Activated T-cell treated with anti-CD3 and anti-CD28 coated beads, Interleukin-2, amount 50 U/mL, for 72 hours (primary cell): ENCODE data around the gene C1QTNF12. TPM values are rescaled to one million over a fixed set of nuclear protein-coding genes. Genes with fewer than 3 reads are reported as not detected.
A peak's percentile ranks its signal among the peaks of the same experiment; 100 is the strongest.

Experiments used
- ATAC-seq, 2 donors: fragments of 150-1000 bp; cut with Tn5 transposase; replicated peaks in 1 of 2; 2 replicates each; pipeline ENCODE4 v1.10.0; 2021; ENCODE audit warnings: moderate library complexity in 2 of 2, mild to moderate bottlenecking in 1 of 2
- DNase-seq, 2 donors: peaks; one replicate each; pipeline ENCODE4 v3.0.0; 2021 to 2022; ENCODE audit warnings: mixed read lengths in 1 of 2
- H3K27ac Mint-ChIP-seq: one replicate; pipeline ENCODE4 v1.8.0; 2022; ENCODE audit warnings: mild to moderate bottlenecking, moderate library complexity, mixed read lengths
- H3K27me3 Mint-ChIP-seq: one replicate; pipeline ENCODE4 v1.8.0; 2022; ENCODE audit warnings: low read depth, mixed read lengths
- H3K36me3 Mint-ChIP-seq, 2 donors: one replicate each; pipeline ENCODE4 v1.8.0; 2022; ENCODE audit warnings: mixed read lengths in 2 of 2, mild to moderate bottlenecking in 1 of 2; ENCODE audit not compliant: insufficient read depth in 2 of 2
- H3K4me1 Mint-ChIP-seq: one replicate; pipeline ENCODE4 v1.8.0; 2022; ENCODE audit warnings: low read depth, mixed read lengths
- H3K4me3 Mint-ChIP-seq, 2 donors: one replicate each; pipeline ENCODE4 v1.8.0; 2022; ENCODE audit warnings: mild to moderate bottlenecking in 2 of 2, mixed read lengths in 2 of 2, moderate library complexity in 2 of 2
- H3K9me3 Mint-ChIP-seq, 2 donors: one replicate each; pipeline ENCODE4 v1.8.0; 2022; ENCODE audit warnings: mixed read lengths in 2 of 2
- total RNA-seq, 2 donors: library from RNA; stranded (reverse); gene quantifications; one replicate each; pipeline ENCODE4 v1.2.3, GENCODE V29; 2022

C1QTNF12 gene
- total RNA-seq, 2 donors from 2014 or later: 8.1 to 14.2 TPM

GRCh38 chr1:1210726-1211540 is 35.6 kb downstream of the C1QTNF12 start:
- DNase-seq: no peak
- Mint-ChIP-seq H3K27ac (peak overlapping the region; percentile 54), H3K4me3 (peak overlapping the region; percentile 75), H3K27me3 (no peaks in the 10 kb centered on the region), H3K4me1 (peaks cover 53% of the 10 kb centered on the region), H3K36me3 (peaks cover 2 to 6% of the 10 kb centered on the region in 2 donors), H3K9me3 (no peaks in the 10 kb centered on the region)
- ATAC-seq: no peak

DNA sequence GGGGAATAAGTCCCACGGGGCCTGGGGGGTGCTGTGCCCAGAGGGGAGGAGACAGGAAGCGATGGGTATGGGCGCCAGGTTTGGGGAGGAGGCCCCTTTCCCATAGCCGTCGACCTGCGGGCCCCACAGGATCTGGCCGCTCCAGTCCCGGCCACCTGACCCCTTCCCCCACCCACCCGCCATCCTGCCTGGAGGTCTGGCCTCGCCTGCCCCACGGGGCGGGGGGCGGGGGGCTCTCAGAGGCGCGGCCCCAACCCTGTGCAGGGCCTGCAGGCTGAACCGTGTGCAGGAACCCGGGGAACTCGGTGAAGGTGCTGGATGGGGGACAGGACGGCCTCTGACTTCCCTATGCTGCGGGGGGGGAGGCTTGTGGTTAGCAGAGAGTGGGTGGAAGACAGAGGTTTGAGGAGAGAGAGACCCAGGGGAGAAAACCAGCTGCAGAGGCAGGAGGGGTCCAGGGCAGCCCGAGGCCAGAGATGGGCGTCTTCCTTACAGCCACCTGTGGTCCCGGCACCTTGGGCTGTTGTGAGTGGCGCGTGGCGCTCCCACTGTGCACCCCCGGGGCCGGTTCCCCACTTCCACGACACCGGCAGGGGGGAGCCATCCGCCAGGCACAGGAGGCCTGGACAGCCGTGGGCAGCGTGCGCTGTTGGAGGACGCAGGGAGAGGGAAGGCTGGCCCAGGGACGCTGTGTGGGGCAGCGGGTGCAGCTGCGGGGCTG is 37.6 kb downstream of the C1QTNF12 start:
- peak; percentile 10 to 22 for ATAC-seq
- Mint-ChIP-seq H3K36me3 (peaks cover 2 to 3% of the 10 kb centered on the region in 2 donors), H3K27me3 (no peaks in the 10 kb centered on the region), H3K27ac (peak overlapping the region; percentile 93), H3K9me3 (no peaks in the 10 kb centered on the region), H3K4me3 (peak overlapping the region; percentile 85 to 86), H3K4me1 (peaks cover 37% of the 10 kb centered on the region)
- DNase-seq: peak; percentile 68 to 71

DNA sequence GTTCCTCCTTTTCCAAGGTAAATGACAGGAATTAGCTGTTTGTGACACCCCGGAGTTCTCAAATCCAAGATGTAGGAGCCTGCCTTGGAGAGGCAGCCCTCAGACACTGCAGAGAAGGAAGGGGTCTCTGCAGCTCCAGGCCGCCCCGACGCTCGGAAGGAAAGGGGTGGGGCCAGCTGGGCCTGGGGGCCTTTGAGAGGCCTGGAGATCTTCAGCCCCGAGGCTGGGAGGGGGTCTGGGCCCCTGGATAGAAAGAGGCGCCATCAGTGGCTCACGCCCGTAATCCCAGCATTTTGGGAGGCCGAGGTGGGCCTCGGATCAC is 39.0 kb downstream of the C1QTNF12 start:
- Mint-ChIP-seq H3K4me1 (peaks cover 37% of the 10 kb centered on the region), H3K9me3 (no peaks in the 10 kb centered on the region), H3K27me3 (no peaks in the 10 kb centered on the region), H3K27ac (peak overlapping the region; percentile 14), H3K4me3 (peak overlapping the region; percentile 85 to 86), H3K36me3 (peaks cover 2 to 3% of the 10 kb centered on the region in 2 donors)
- ATAC-seq: no peak
- no peak for DNase-seq

- no peak for ATAC-seq
- H3K4me3 Mint-ChIP-seq: peak overlapping the region; percentile 86 to 87
- peak in 1 of 2 donors; percentile 33 for DNase-seq
- H3K27me3 Mint-ChIP-seq: no peaks in the 10 kb centered on the region
- H3K36me3 Mint-ChIP-seq: peaks cover 2 to 3% of the 10 kb centered on the region in 2 donors
- no peaks in the 10 kb centered on the region for H3K9me3 Mint-ChIP-seq
- peaks cover 37% of the 10 kb centered on the region for H3K4me1 Mint-ChIP-seq
- H3K27ac Mint-ChIP-seq: peak overlapping the region; percentile 60
Observed at GRCh38 chr1:1206966-1207531, 39.5 kb downstream of the C1QTNF12 start.

DNA sequence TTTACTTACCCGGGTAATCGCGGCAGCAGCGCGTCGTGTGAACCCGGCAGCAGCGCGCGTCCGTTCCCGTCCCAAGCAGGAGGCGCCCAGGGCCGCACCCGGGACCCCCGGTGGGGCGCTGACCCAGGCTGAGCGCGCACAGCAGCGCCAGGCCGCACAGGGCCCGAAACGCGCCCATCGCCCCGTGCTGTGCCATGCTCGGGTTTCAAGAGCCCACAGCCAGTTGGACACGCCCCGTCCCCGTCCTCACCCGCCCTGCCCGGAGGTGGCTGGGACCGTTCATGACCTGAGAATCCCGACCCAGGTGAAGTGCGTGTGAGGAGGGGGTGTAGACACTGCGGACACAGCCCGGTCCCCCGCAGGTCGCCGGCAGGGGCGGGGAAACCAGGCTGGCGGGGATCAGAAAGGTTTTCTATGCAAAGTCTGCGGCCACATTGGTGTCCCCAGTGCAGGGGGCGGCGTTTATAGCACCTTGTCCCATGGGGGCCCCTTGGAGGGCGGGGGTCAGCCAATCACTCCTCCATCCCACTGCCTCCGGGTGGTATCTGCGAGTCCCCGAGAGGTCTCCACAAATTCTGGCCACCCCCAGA is 40.1 kb downstream of the C1QTNF12 start, which contains the start of gene TNFRSF18:
TSS of gene TNFRSF18 (minus strand) at position 217 of the 590 bp plus-strand sequence. CDS start at position 196, 21 bp downstream.
- H3K9me3 Mint-ChIP-seq: no peaks in the 10 kb centered on the region
- no peaks in the 10 kb centered on the region for H3K27me3 Mint-ChIP-seq
- peaks cover 37% of the 10 kb centered on the region for H3K4me1 Mint-ChIP-seq
- H3K27ac Mint-ChIP-seq: peak within 1 kb of the TSS; percentile 70
- DNase-seq (peak; percentile 73 to 77), ATAC-seq (peak; percentile 20 to 22)
- peak within 1 kb of the TSS; percentile 86 to 87 for H3K4me3 Mint-ChIP-seq
- peaks cover 2 to 3% of the 10 kb centered on the region in 2 donors for H3K36me3 Mint-ChIP-seq

DNA sequence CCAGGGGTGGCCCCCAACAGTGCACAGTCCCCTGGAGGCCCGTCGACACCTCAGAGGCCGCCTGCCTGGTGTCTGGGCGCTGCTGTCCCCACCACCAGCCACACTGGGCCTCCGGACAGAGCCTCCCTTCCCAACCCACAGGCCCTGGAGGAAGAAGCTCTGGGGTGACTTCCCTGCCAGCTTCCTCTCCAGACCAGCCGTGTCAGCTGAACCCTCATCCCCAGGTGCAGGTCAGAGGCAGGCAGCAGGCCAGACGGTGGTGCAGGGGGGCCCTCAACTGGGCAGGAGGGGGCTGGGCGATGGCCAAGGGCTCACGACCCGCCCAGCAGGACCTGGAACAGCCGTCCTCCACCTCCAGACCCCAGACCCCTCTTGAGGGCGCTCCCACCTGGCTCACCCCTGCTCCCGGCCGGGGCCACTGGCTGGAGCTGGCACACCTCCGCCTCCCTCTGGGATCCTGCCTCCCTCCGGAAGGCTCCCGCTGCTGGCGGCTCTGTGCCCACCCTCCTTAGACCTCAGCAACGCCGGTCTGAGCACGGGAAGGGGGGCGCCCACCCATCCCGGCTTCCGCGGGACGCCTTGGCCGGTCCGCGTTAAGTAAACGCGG is 40.6 kb downstream of the C1QTNF12 start:
- H3K4me3 Mint-ChIP-seq: peak overlapping the region; percentile 86 to 87

DNA sequence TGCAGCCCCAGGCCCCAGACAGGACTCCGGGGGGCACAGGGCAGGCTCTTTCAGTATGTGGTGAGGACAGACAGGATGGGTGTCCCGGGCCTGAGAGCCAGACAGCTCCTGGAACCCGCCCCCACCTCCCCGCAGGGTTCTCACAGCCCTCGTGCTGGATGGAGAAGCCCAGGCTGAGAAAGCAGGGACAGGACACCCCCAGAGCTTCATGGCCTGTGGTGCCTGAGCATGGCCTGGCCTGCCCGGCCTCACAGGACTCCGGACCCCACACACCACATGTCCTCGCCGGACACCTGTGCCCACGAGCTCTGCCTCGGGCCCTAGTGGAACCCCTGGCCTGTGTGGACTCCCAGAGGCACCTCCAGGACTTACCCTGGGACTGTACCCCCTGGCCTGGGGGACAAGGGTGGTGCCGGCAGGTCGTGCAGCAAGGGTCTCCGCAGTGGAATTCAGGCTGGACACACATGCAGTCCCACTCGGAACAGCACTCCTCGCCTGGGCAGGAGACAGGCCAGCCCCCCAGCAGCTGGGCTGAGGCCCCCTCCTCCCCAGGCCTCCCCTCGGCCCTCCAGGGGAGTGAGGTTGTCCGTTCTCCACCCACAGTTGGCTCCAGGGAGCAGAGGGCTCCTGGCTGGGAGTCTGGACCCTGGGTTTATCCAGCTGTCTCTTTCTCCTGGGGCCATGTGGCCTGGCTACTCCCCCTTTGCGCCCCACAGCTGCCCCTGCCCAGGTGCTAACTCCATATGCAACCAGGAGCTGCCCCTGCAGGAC is 41.3 kb downstream of the C1QTNF12 start:
- Mint-ChIP-seq H3K27ac (peak overlapping the region; percentile 70), H3K4me1 (peaks cover 31% of the 10 kb centered on the region), H3K27me3 (no peaks in the 10 kb centered on the region), H3K4me3 (peak overlapping the region; percentile 86 to 87), H3K36me3 (peaks cover 2 to 3% of the 10 kb centered on the region in 2 donors), H3K9me3 (no peaks in the 10 kb centered on the region)
- no peak for DNase-seq
- no peak for ATAC-seq

More for the DNA sequence above, 40.6 kb downstream of the C1QTNF12 start:
- Mint-ChIP-seq H3K4me1 (peaks cover 32% of the 10 kb centered on the region), H3K36me3 (peaks cover 2 to 3% of the 10 kb centered on the region in 2 donors), H3K27ac (peak overlapping the region; percentile 70), H3K9me3 (no peaks in the 10 kb centered on the region), H3K27me3 (no peaks in the 10 kb centered on the region)
- peak in 1 of 2 donors; percentile 14 for DNase-seq
- no peak for ATAC-seq

DNA sequence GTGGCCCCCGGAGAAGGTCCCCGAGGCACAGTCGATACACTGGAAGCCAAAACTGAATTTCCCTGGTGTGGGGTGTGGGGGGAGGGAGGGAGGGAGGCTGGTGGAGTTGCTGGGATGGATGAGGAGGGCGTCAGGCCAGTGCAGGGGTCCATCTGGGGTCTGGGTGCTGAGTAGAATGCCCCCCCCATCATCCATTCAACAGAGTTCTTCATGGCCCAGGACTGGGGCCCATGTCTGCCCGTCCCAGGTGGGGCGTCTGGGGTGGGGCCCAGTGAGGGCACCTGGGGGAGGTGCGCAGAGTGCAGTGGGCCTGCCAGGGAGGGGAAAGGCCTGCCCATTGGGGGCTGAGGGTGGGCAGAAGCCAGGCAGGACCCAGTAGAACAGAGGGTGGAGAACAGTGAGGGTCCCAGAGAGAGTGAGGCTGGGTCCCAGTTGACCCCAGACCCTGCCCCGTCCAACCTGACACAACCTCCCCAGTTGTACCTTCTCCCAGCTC is 42.0 kb downstream of the C1QTNF12 start:
- Mint-ChIP-seq H3K36me3 (peaks cover 2% of the 10 kb centered on the region in 2 donors), H3K27ac (no peak overlapping the region), H3K4me1 (peaks cover 29% of the 10 kb centered on the region), H3K4me3 (peak overlapping the region; percentile 86 to 87), H3K9me3 (no peaks in the 10 kb centered on the region), H3K27me3 (no peaks in the 10 kb centered on the region)
- ATAC-seq (no peak), DNase-seq (no peak)

GRCh38 chr1:1203561-1204424 is 42.7 kb downstream of the C1QTNF12 start:
- H3K4me3 Mint-ChIP-seq: peak overlapping the region; percentile 52 to 87
- DNase-seq (no peak), ATAC-seq (no peak)
- no peaks in the 10 kb centered on the region for H3K9me3 Mint-ChIP-seq
- peaks cover 2% of the 10 kb centered on the region in 2 donors for H3K36me3 Mint-ChIP-seq
- H3K27me3 Mint-ChIP-seq: no peaks in the 10 kb centered on the region
- no peak overlapping the region for H3K27ac Mint-ChIP-seq
- H3K4me1 Mint-ChIP-seq: peaks cover 23% of the 10 kb centered on the region

GRCh38 chr1:1202831-1203560 is 43.5 kb downstream of the C1QTNF12 start:
- Mint-ChIP-seq H3K4me3 (no peak overlapping the region), H3K27me3 (no peaks in the 10 kb centered on the region), H3K4me1 (peaks cover 16% of the 10 kb centered on the region), H3K27ac (no peak overlapping the region), H3K36me3 (peaks cover 2% of the 10 kb centered on the region in 2 donors), H3K9me3 (no peaks in the 10 kb centered on the region)
- ATAC-seq (no peak), DNase-seq (peak in 1 of 2 donors; percentile 2)
